ENCODE measurements around the gene MKNK2.
"Not testable (repeated sequence)": the region's sequence is repeated elsewhere in the genome, so short reads cannot be mapped to it uniquely, and the experiment has no call there.

The MKNK2 gene

DNA sequence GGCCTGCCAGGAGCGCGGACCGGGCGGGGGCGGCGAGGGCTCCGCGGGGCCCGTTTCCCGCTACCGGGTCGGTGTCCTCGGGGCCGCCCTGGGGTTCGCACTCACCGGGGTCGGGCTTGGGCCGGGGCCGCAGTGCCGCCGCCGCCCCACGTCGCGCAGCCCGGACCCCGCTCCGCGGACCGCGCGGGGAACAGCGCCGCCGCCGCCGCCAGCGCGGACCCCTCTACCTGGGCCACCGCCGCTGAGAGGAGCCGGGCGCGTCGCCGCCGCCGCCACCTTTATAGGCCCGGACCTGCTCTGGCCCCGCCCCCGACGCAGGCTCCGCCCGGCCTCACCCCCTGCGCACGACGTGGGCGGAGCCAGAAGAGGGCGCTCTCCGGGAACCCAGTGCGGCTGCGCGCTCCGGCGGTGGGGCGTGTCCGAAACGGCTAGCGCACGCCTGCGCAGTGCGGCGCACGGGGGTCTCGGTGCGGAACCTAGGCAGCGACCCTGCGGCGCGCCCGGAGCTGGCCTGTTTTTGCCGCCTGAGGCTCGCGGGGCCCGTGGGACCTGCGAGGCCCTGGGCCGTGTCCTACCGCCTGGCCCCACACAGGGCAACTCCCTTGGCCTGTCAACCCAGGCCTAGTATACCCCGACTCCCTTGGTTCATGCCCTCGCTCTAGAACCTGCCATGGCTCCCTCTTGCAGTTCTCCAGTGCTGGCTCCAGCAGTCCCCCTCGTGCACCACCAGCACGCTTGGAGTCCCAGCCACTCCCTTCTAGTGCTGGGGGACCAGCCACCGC lies at the start of gene MKNK2:
Gene MKNK2 (minus strand): TSS at position 254 of the 782 bp plus-strand sequence. CDS start 393 bp downstream, outside the sequence.
- Histone ChIP-seq H3K9me3 (ENCODE audit: control insufficient read depth, insufficient read depth, low read length) (no peaks in the 10 kb centered on the region), H3K9ac (ENCODE audit: low read depth, low read length) (peak within 1 kb of the TSS; percentile 97), H3K36me3 (ENCODE audit: insufficient read depth, low read length) (no peaks in the 10 kb centered on the region), H3K4me1 (ENCODE audit: insufficient read depth, low read length) (peaks cover 7% of the 10 kb centered on the region; the same call in 1 of the 2 replicates)

DNA sequence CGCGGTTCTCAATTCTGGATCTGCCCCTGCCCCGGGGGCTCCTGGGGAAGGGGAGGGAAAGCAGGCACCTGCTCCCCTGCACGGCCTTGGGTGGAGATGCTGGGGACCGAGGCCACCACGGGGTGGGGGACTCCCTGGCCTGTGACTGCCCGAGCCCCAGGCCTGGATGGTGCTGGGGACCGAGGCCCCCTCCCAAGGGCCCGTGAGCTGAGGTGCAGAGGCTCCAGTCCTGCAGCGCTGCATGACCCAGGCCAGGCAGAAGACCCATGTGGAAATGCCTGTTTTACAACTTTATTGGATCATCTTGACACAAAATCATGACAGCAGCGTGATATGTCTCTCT lies 49.6 kb upstream of the MKNK2 start:
- Histone ChIP-seq H3K9me3 (ENCODE audit: control insufficient read depth, insufficient read depth, low read length) (no peaks in the 10 kb centered on the region), H3K36me3 (ENCODE audit: insufficient read depth, low read length) (peaks cover 6% of the 10 kb centered on the region), H3K4me1 (ENCODE audit: insufficient read depth, low read length) (no peaks in the 10 kb centered on the region), H3K9ac (ENCODE audit: low read depth, low read length) (no peak overlapping the region)

DNA sequence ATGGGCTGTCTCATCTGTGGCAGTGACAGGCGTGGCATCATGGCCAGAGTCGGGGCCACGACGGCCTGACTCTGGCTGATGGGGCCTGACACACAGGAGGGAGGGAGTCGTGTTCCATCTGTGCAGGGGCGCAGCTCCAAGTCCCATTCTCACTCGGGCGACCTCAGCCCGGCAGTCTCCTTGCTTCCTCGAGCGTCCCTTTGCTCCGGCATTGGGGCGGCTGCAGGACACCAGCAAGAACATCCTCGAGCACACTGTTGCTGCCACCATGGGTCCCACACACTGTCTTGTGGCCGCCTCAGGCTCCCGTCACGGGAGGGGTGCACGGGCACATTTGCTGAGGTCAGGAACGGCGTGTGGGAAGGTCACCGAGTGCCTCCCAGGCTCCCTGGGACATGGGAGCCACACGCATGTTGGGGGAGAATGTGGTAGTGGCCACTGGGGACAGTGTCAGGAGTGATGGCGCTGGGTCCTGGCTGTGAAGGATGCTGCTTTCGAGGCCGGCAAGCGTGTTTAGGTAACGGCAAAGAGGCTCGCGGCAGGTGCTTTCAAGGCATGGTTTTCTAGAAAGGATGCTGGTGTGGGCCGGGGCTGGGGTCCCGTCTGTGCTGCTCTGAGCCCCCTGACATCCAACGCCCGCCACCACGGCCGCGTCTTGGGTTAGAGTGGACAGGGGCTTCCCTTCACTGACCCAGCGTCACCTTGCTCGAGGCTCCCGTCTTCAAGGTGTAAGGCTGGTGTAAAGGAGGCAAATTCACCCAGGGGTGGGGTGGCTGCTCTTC lies 49.1 kb upstream of the MKNK2 start:
- Histone ChIP-seq H3K9me3 (ENCODE audit: control insufficient read depth, insufficient read depth, low read length) (no peaks in the 10 kb centered on the region), H3K4me1 (ENCODE audit: insufficient read depth, low read length) (no peaks in the 10 kb centered on the region), H3K36me3 (ENCODE audit: insufficient read depth, low read length) (peaks cover 6% of the 10 kb centered on the region), H3K9ac (ENCODE audit: low read depth, low read length) (no peak overlapping the region)

DNA sequence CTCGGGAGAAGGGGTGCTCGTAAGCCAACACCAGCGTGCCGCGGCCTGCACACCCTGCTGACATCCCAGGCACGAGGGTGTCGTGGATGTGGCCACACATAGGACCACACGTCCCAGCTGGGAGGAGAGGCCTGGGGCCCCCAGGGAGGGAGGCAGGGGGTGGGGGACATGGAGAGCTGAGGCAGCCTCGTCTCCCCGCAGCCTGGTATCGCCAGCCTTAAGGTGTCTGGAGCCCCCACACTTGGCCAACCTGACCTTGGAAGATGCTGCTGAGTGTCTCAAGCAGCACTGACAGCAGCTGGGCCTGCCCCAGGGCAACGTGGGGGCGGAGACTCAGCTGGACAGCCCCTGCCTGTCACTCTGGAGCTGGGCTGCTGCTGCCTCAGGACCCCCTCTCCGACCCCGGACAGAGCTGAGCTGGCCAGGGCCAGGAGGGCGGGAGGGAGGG lies 48.0 kb upstream of the MKNK2 start:
- no peaks in the 10 kb centered on the region for H3K9me3 ChIP-seq (ENCODE audit: control insufficient read depth, insufficient read depth, low read length)
- H3K36me3 ChIP-seq (ENCODE audit: insufficient read depth, low read length) = peaks cover 6% of the 10 kb centered on the region
- H3K4me1 ChIP-seq (ENCODE audit: insufficient read depth, low read length) = no peaks in the 10 kb centered on the region
- H3K9ac ChIP-seq (ENCODE audit: low read depth, low read length) = no peak overlapping the region

DNA sequence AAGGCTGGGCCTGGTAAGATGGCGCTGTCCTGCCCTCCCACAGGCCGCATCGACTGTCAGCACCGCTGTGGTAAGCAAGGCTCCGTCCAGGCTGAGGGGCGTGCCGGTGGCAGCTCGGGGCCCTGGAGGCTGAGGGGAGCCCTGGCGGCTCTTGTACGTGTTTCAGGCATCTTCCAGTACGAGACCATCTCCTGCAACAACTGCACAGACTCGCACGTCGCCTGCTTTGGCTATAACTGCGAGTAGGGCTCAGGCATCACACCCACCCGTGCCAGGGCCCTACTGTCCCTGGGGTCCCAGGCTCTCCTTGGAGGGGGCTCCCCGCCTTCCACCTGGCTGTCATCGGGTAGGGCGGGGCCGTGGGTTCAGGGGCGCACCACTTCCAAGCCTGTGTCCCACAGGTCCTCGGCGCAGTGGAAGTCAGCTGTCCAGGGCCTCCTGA lies 46.9 kb upstream of the MKNK2 start:
- H3K4me1 ChIP-seq (ENCODE audit: insufficient read depth, low read length) = no peaks in the 10 kb centered on the region
- H3K9ac ChIP-seq (ENCODE audit: low read depth, low read length) = no peak overlapping the region
- H3K36me3 ChIP-seq (ENCODE audit: insufficient read depth, low read length) = peaks cover 3% of the 10 kb centered on the region; the same call in 1 of the 2 replicates
- H3K9me3 ChIP-seq (ENCODE audit: control insufficient read depth, insufficient read depth, low read length) = no peaks in the 10 kb centered on the region

DNA sequence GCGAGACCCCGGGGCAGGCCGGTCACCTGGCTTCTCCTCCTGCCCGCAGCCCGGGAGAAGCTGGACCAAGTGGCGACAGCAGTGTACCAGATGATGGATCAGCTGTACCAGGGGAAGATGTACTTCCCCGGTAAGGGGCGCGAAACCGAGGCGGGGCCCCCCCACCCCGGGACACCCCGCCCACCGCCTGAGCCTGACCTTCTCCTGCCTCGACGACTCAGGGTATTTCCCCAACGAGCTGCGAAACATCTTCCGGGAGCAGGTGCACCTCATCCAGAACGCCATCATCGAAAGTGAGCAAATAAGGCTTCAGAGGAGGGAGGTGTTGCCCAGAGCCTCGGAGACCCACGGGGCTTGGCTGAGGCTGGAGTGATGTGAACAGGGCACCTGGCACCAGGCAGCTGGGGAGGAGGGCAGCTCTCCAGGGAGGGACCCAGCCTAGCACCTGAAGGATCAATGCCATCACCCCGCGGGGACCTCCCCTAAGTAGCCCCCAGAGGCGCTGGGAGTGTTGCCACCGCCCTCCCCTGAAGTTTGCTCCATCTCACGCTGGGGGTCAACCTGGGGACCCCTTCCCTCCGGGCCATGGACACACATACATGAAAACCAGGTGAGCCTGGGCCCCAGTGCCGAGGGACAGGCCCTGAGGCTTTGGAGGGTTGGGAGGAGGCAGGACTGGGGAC lies 46.3 kb upstream of the MKNK2 start:
- H3K4me1 ChIP-seq (ENCODE audit: insufficient read depth, low read length) = no peaks in the 10 kb centered on the region
- no peaks in the 10 kb centered on the region for H3K9me3 ChIP-seq (ENCODE audit: control insufficient read depth, insufficient read depth, low read length)
- H3K36me3 ChIP-seq (ENCODE audit: insufficient read depth, low read length) = peaks cover 3% of the 10 kb centered on the region; the same call in 1 of the 2 replicates
- H3K9ac ChIP-seq (ENCODE audit: low read depth, low read length) = peak overlapping the region; percentile 58; the same call in 1 of the 2 replicates

DNA sequence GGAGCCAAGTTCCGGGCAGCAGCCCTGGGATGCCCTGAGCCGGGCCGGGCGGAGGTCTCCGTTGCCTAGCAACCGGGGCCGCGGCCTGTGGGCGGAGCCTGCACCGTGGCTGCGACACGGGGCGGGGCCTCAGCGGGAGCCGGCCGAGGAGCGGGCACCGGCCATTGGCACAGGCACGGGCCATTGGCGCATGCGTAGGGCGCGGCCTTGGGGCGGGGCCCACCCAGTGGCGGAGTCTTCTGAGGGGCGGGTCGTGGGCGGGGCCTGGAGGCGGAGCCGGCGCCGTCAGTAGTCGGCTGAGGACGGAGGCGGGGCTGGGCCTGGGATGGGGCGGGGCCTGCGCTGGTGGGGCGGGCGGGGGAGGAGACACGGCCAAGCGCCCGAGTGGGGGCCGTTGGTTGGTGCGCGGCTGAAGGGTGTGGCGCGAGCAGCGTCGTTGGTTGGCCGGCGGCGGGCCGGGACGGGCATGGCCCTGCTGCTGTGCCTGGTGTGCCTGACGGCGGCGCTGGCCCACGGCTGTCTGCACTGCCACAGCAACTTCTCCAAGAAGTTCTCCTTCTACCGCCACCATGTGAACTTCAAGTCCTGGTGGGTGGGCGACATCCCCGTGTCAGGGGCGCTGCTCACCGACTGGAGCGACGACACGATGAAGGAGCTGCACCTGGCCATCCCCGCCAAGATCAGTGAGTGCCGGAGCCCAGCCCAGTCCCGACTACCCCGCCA lies 45.6 kb upstream of the MKNK2 start, which contains the start of gene IZUMO4:
Gene IZUMO4 (plus strand): TSS at position 436 of the 723 bp plus-strand sequence. CDS start 31 bp downstream, at position 467.
- Histone ChIP-seq H3K9ac (ENCODE audit: low read depth, low read length) (peak within 1 kb of the TSS; percentile 87), H3K9me3 (ENCODE audit: control insufficient read depth, insufficient read depth, low read length) (no peaks in the 10 kb centered on the region), H3K4me1 (ENCODE audit: insufficient read depth, low read length) (no peaks in the 10 kb centered on the region), H3K36me3 (ENCODE audit: insufficient read depth, low read length) (no peaks in the 10 kb centered on the region)

DNA sequence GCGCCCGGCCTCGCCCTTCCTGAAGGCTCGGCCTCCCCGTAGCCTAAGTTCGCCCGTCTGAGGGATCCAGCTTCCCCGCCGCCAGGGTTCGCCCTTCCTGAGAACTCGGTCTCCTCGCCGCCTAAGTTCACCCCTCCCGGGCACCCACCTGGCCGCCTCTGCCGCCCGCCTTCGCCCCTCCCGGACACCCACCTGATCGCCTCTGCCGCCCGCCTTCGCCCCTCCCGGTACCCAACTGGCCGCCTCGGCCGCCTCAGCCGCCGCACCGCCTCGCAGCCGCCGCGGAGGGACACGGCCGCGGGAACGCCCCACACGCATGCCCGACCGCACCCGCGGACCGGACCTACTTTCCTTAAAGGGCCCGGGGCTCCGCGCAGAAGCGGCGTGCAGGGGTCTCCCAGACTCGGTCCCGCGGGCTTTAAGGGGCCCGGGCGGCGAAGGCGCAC lies 45.0 kb upstream of the MKNK2 start, which contains the start of gene MOB3A:
Gene MOB3A (minus strand): TSS at position 293 of the 446 bp plus-strand sequence. CDS start 17,766 bp downstream, outside the sequence.
- Histone ChIP-seq H3K36me3 (ENCODE audit: insufficient read depth, low read length) (no peaks in the 10 kb centered on the region), H3K9ac (ENCODE audit: low read depth, low read length) (peak within 1 kb of the TSS; percentile 87), H3K9me3 (ENCODE audit: control insufficient read depth, insufficient read depth, low read length) (no peaks in the 10 kb centered on the region), H3K4me1 (ENCODE audit: insufficient read depth, low read length) (peaks cover 2% of the 10 kb centered on the region; the same call in 1 of the 2 replicates)

DNA sequence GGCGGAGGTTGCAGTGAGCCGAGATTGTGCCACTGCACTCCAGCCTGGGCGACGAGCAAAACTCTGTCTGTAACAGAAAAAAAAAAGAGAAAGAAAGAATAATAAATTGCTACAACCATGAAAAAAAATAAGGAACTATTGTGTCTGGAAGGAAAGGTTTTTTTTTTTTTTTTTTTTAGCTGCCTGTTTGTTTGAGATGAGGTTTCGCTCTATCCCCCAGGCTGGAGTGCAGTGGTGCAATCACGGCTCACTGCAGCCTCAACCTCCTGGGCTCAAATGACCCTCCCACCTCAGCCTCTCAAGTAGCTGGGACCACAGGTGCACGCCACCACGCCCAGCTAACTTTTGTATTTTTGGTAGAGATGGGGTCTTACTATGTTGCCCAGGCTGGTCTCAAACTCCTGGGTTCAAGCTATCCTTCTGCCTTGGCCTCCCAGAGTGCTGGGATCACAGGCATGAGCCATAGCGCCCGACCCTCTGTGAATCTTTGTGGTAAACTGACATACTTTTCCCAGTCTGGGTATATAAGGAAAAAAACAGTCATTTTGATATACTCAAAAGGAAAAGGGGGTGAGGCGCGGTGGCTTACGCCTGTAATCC lies 41.0 kb upstream of the MKNK2 start:
- peaks cover 19% of the 10 kb centered on the region for H3K4me1 ChIP-seq (ENCODE audit: insufficient read depth, low read length)
- H3K36me3 ChIP-seq (ENCODE audit: insufficient read depth, low read length); H3K9ac ChIP-seq (ENCODE audit: low read depth, low read length); H3K9me3 ChIP-seq (ENCODE audit: control insufficient read depth, insufficient read depth, low read length): not testable (repeated sequence)

DNA sequence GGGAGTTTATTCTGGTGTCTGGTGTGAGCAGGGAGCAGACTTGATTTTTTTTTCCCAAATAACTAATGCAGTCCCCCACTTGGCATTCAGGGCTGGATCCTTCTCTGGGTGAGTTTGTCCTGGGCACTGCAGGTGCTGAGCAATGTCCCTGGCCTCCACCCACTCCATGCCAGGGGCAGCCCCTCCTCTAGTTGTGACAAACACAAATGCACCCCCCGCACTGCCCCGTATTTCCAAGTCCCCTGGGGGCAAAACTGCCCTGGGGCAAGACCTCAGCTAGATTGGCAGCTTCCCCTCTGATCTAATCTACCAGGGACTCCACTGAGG lies 38.6 kb upstream of the MKNK2 start:
- Histone ChIP-seq H3K4me1 (ENCODE audit: insufficient read depth, low read length) (peaks cover 19% of the 10 kb centered on the region), H3K9ac (ENCODE audit: low read depth, low read length) (no peak overlapping the region), H3K9me3 (ENCODE audit: control insufficient read depth, insufficient read depth, low read length) (no peaks in the 10 kb centered on the region)

DNA sequence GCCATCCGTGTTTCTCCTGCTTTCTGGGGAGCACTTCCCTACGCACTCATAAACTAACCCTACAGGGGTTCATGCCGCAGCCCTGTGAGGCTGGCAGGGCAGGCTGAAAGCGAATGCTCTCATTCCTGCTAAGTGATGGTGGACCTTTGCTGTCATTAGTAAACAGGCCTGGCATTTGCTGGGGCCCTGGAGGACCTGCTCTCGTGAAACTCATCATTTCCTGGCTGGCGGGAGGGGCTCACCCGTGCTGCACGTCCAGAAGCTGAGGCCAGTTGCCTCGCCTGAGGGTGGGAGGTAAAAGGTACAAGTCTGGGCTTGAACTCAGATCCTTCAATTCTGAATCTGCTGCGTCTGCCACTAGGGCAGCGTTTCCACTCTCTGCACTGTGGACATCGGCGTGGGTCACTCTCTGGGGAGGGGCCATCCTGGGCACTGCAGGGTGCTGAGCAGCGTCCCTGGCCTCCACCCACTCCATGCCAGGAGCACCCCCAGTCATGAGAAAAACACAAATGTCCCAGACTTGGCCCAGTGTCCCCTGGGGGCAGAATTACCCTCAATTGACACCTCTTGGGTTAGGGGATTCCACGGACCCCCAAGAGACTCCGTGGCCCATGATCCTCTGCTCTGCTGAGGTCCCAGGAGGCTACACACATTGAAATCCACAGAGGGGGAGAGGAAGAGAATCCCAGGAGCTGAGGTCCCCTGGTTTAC lies 38.1 kb upstream of the MKNK2 start:
- Histone ChIP-seq H3K4me1 (ENCODE audit: insufficient read depth, low read length) (peaks cover 19% of the 10 kb centered on the region), H3K9me3 (ENCODE audit: control insufficient read depth, insufficient read depth, low read length) (no peaks in the 10 kb centered on the region), H3K36me3 (ENCODE audit: insufficient read depth, low read length) (no peaks in the 10 kb centered on the region), H3K9ac (ENCODE audit: low read depth, low read length) (no peak overlapping the region)

More for the DNA sequence above, 38.6 kb upstream of the MKNK2 start:
- H3K36me3 ChIP-seq (ENCODE audit: insufficient read depth, low read length) = no peaks in the 10 kb centered on the region

DNA sequence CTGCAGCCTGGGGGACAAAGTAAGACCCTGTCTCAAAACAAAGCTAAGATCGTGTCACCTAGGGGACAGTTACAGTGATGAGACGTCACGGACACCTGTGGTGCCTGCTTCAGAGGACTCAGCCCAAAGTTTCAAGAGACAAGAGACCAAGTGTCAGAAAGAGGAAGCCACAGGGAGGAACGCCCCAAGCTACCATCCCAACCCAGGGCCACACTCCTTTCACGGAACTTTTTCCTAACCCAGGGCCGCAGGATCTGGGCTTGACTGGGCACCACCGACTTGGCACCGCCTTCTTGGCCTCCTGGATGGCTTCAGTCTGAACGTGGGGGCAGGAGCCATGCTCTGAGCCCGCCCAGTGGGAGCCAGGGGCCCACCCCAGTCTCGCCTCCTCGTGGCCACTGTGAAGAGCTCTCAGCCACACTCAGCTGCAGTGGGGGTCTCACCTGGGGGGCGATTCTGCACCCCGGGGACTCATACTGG lies 36.6 kb upstream of the MKNK2 start:
- no peaks in the 10 kb centered on the region for H3K36me3 ChIP-seq (ENCODE audit: insufficient read depth, low read length)
- H3K9me3 ChIP-seq (ENCODE audit: control insufficient read depth, insufficient read depth, low read length) = no peaks in the 10 kb centered on the region
- no peak overlapping the region for H3K9ac ChIP-seq (ENCODE audit: low read depth, low read length)
- H3K4me1 ChIP-seq (ENCODE audit: insufficient read depth, low read length) = peaks cover 19% of the 10 kb centered on the region

Data from ES-I3 (cell line).